ENCODE data around the gene AFAP1. TPM values are rescaled to one million over a fixed set of nuclear protein-coding genes. Genes with fewer than 3 reads are reported as not detected.
"Not testable (repeated sequence)": the region's sequence is repeated elsewhere in the genome, so short reads cannot be mapped to it uniquely, and the experiment has no call there.

The AFAP1 gene
- total RNA-seq, 4 donors from 2014 or later = 8.2 to 22.3 (median 15.2) TPM

- H3K4me3 ChIP-seq (ENCODE audit: low read depth, poor library complexity, severe bottlenecking) = no peak overlapping the region
- DNase-seq (ENCODE audit: low spot score in 2 of 2) = no peak
- intact Hi-C loops (cut with DNase I; ENCODE audit: low total_unique reads) = no loop called here
- WGBS, 2 donors = 58 to 64% methylated on average over 4 of the region's 4 CpGs
- no peak for TF ChIP-seq CTCF (IDR thresholded peaks at IDR 0.05)
- no peak for TF ChIP-seq POLR2A (IDR thresholded peaks at IDR 0.05)
Measured at GRCh38 chr4:7947927-7948326, 8.3 kb upstream of the AFAP1 start.

GRCh38 chr4:7945709-7946380, 6.2 kb upstream of the AFAP1 start:
- no peak for TF ChIP-seq CTCF (IDR thresholded peaks at IDR 0.05)
- no peak for TF ChIP-seq POLR2A (IDR thresholded peaks at IDR 0.05)
- DNase-seq (ENCODE audit: low spot score in 2 of 2) = no peak
- intact Hi-C loops (cut with DNase I; ENCODE audit: low total_unique reads) = no loop called here
- WGBS, 2 donors = 69 to 80% methylated on average over 14 of the region's 14 CpGs
- no peak overlapping the region for H3K4me3 ChIP-seq (ENCODE audit: low read depth, poor library complexity, severe bottlenecking)

- intact Hi-C loops (cut with DNase I; ENCODE audit: low total_unique reads) = no loop called here
- peak in 1 of 2 donors; percentile 4 for DNase-seq (ENCODE audit: low spot score in 2 of 2)
- no peak overlapping the region for H3K4me3 ChIP-seq (ENCODE audit: low read depth, poor library complexity, severe bottlenecking)
- no peak for TF ChIP-seq POLR2A (IDR thresholded peaks at IDR 0.05)
- no peak for TF ChIP-seq CTCF (IDR thresholded peaks at IDR 0.05)
- 84 to 86% methylated on average over 5 of the region's 5 CpGs for WGBS, 2 donors
Measured at GRCh38 chr4:7944599-7945220, 5.0 kb upstream of the AFAP1 start.

- 91 to 96% methylated on average over 4 of the region's 4 CpGs for WGBS, 2 donors
- intact Hi-C loops (cut with DNase I; ENCODE audit: low total_unique reads); DNase-seq (ENCODE audit: low spot score in 2 of 2); H3K4me3 ChIP-seq (ENCODE audit: low read depth, poor library complexity, severe bottlenecking): not testable (repeated sequence)
Measured at GRCh38 chr4:7943688-7944087, 4.0 kb upstream of the AFAP1 start.

- intact Hi-C loops (cut with DNase I; ENCODE audit: low total_unique reads) = no loop called here
- peak in 1 of 2 donors; percentile 52 for DNase-seq (ENCODE audit: low spot score in 2 of 2)
- 89 to 91% methylated on average over 8 of the region's 8 CpGs for WGBS, 2 donors
- TF ChIP-seq CTCF (IDR thresholded peaks at IDR 0.05) (no peak), POLR2A (IDR thresholded peaks at IDR 0.05) (no peak)
- no peak overlapping the region for H3K4me3 ChIP-seq (ENCODE audit: low read depth, poor library complexity, severe bottlenecking)
Measured at GRCh38 chr4:7943211-7943610, 3.5 kb upstream of the AFAP1 start.

- H3K4me3 ChIP-seq (ENCODE audit: low read depth, poor library complexity, severe bottlenecking) = no peak overlapping the region
- WGBS, 2 donors = 94 to 99% methylated on average over 4 of the region's 4 CpGs
- DNase-seq (ENCODE audit: low spot score in 2 of 2) = peak in 1 of 2 donors; percentile 78
- TF ChIP-seq CTCF (IDR thresholded peaks at IDR 0.05) (no peak), POLR2A (IDR thresholded peaks at IDR 0.05) (no peak)
- intact Hi-C loops (cut with DNase I; ENCODE audit: low total_unique reads) = no loop called here
Measured at GRCh38 chr4:7941965-7942496, 2.4 kb upstream of the AFAP1 start.

Data from lower leg skin (tissue), 4 donors.